ENCODE measurements around the gene DNAJC1. TPM values are rescaled to one million over a fixed set of nuclear protein-coding genes. Genes with fewer than 3 reads are reported as not detected.

The DNAJC1 gene, protein sequence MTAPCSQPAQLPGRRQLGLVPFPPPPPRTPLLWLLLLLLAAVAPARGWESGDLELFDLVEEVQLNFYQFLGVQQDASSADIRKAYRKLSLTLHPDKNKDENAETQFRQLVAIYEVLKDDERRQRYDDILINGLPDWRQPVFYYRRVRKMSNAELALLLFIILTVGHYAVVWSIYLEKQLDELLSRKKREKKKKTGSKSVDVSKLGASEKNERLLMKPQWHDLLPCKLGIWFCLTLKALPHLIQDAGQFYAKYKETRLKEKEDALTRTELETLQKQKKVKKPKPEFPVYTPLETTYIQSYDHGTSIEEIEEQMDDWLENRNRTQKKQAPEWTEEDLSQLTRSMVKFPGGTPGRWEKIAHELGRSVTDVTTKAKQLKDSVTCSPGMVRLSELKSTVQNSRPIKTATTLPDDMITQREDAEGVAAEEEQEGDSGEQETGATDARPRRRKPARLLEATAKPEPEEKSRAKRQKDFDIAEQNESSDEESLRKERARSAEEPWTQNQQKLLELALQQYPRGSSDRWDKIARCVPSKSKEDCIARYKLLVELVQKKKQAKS
- total RNA-seq, result 10 to 100 TPM; 36.6 to 45.8 TPM

GRCh38 chr10:22003177-22003963 lies at the start of gene DNAJC1:
Gene DNAJC1, minus strand, starts transcription at chr10:22003730. Its CDS starts 296 bp downstream, at chr10:22003434.

Small RNAs within 50 kb of the gene (small RNA-seq; reads per million reads assigned to genes)
- gene RN7SKP219, result 0 reads per million in 2 donors
- 0 to 0.04 reads per million in 2 donors for gene RN7SKP37

Other genes starting within 250 kb of the DNAJC1 start
- gene EBLN1, start 214.3 kb upstream of the DNAJC1 start, total RNA-seq, result not detected

Data from melanocyte of skin (primary cell).